Activated naive CD4-positive, alpha-beta T cell (primary cell): ENCODE measurements around the gene MNAT1.
"Not testable (repeated sequence)": the region's sequence is repeated elsewhere in the genome, so short reads cannot be mapped to it uniquely, and the experiment has no call there.

Experiments used
- DNase-seq, 4 experiments: peaks; one replicate each; lab custom pipeline; 2025; lab: John Stamatoyannopoulos, UW

Gene MNAT1

DNA sequence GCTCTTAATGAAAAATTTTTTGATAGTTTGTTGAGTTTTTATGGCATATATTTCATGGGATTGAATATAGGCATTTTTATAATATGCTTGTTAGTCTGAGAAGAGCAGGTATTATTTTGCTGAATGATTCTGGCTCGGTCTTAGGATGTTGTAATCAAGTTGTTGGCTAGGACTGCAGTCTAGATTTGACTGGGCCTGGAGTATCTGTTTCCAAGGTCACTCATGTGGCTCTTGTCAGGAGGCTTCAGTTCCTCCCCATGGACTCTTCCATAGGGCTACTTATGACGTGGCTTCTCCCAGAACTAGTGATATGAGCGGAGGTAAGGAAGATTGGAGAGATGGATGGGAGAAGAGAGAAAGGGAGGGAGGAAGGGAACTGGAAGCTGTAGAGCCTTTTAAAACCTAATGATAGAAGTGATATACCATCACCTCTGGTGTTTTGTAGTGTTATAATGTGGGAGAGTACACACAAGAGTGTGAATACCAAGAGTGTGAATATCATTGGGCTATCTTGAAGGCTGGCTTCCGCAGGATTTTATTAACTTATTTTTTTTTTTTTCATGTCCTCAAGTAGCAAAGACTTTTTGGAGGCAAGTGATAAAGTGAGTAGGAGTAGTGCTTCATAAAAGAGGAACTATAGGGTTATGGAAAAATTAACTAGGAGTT lies 4.4 kb downstream of the MNAT1 start:
- no peak for DNase-seq

DNA sequence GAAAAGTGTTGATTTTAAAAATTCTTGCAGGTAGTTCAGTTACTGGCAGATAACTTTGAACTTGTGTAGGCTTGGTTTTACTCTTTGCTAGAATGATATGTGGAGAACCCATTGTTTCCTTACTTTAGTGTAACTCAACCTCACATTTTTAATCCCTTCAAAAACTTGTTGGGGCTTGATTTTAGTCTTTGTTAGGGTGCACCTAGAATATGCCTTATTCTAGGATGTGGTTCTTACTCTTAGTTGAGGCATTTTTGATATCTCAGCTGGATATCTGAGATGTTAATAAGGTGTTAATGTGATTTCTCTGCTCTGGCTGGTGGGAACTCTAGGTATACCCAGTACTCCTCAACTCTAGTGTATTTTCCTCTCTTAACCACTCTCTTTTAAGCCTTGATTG lies 10.0 kb downstream of the MNAT1 start:
- no peak for DNase-seq

DNA sequence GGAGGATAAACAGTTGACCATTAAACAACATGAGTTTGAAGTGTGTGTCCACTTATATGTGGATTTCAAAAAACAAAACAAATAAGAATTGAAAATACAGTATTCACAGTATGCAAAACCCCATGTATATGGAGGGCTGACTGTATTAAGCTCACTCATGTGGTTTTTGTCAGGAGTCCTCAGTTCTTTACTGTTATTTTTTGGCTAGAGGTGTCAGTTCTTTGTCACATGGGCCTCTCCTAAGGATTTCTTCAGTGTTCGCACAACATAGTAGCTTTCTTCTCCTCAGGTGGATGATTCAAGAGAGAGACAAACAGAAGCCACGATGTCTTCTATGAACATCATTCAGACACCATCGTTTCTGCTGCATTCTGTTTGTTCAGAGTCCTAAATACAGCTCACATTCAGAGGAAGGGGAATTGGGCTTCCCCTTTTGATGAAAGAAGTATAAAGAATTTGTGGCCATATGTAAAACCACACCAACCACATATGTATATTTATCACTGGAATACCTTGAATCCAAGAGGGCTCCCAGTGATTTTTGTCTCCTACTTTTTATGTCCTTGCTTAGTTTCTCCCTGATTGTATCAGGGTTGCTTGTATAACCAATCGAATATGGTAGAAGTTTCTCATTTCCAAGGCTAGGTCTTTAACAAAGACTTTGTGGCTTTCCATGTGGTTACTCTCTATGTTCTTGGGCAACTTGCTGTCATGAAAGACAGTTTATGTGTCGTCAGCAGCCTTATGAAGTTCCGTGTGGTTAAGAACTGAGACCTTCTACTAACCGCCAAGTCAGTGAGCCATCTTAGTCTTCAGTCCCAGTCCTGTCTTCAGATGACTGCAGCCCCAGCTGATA lies 18.9 kb downstream of the MNAT1 start:
- no peak for DNase-seq

DNA sequence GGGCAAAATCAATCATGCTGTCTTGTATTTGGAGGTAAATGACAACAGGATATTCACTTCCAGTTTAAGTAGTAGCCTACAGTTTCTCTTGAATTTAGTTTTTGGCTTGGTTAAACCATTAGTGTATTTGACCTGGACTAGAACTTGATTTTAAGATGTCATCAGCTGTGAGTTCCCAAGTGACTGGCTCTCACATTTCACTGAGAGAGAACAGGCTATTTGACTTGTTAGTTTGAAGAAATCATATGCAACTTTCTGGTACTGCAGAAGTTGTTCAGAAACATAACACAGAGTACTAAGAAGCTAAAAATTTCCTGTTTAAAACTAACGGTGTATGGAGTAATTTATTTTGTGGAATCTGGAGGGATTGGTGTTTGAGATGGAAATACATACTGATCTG lies 22.3 kb downstream of the MNAT1 start:
- no peak for DNase-seq

DNA sequence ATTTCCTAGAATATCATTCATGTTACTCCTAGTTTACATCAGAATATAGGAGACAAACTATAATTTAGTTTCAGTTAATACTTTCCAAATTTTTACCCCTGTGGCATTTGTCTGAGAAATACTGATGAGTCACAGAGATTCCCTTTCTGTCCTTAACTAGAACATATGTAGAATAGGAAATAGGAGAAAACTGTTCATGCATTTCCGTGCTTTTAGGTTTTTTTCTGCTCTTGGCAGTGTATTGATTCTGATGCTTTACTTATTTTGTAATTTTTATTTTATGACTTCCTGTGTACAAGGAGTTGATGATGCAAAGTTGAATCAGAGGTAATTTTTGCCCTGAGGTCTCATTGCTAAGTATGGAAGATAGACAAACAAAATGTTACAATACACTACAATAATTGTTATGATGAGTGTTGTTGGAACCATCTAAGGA lies 23.0 kb downstream of the MNAT1 start:
- no peak for DNase-seq

DNA sequence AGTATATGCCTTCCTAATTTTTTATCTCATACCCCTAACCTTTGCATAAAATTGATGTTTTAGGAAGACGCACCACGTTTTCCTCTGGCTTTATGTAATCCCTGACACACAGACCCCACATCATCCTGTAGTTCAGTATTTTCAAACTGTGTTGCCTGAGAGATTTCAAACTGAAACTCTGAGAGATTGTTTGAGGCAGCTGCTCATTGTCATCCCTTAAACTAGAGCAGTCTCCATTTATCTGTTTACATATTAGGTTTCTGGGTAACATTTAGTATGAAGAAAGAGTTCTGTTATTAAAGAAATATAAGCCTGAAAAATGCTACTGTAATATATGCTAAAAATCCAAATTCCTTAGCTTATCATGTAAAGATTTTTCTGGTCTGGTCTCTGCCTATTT lies 24.3 kb downstream of the MNAT1 start:
- no peak for DNase-seq

DNA sequence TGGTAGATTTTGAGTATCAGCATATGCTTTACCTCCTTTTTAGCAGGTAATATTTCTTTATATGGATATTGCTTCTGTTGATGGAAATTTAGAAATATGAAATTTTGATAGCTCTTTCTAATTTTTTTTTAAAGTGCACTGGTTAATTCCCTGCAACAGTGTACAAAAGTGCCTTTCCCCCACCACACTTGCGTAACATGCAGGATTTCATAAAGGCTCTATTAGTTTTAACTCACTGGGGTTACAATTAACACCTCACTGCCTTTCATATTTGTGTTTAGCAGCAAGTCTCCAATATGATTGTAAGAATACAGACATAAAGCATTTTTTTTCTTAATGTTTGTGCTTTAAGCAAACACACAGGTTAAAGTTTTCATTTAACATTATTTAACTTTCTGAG lies 25.6 kb downstream of the MNAT1 start:
- DNase-seq: no peak

DNA sequence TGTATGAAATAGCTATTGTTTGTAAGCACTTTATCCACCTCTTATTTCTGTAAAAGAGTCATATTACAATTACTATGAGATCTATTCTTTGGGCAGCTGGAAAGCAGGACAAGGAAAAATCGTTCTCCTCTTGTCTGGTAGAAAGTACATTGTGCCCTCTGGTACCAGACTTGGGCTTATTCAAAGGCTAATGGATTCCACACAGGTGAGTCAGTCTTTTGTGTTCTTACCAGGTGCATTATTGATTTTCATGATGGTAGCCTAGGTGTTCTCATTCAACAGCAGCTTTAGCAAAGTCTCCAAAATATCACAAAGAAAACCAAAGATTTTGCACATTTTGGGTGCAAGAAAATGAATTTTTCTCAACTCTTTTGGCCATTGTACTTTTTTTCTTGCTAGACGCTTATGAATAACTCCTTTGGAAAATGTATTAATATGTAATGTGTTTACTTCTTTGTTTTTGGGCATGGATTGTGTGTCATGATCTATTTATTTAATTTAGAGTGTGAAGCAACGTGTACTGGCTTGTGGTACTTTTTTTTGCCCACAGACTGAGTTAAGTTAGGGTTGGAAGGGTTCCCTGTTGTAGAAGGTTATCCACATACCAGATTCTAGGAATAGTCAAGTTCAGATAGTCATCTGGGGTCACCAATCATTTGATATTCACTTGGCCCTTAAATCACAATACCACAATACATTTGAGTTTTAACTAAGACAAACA lies 26.2 kb downstream of the MNAT1 start:
- DNase-seq: no peak

DNA sequence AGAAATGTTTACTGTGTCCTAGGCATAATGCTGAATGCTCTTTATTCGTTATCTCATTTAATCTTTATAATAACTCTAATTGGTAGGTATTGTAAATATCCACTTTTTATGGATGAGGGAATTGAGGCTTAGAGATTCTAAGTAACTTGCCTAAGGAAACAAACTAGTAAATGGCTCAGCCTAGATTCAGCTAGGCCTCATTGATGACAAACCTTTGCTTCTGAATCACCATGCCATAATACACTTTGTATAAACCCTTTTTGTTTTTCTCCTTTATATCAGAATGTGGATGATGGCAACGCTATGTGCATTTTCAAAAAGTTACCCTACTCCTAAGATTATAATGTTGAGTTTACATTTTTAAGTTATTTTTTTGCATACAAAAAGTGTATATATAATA lies 34.0 kb downstream of the MNAT1 start:
- no peak for DNase-seq

DNA sequence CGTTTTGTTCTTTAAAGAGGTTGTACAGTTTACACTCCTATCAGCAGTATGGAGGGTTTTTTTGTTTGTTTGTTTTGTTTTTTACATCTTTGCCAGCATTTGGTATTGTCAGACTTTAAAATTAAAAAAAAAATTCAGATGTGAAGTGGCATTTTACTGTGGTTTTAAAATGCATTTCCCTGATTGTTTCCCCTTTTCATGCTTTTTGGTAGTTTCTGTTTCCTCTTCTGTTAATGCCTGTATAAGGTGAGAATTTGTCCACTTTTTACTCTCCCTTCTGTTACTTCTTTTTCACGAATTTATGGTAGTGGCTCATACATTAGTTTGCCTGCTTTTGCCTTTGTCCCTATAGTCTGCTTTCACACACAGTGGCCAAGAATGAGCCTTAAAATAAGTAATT lies 36.6 kb downstream of the MNAT1 start:
- no peak for DNase-seq

DNA sequence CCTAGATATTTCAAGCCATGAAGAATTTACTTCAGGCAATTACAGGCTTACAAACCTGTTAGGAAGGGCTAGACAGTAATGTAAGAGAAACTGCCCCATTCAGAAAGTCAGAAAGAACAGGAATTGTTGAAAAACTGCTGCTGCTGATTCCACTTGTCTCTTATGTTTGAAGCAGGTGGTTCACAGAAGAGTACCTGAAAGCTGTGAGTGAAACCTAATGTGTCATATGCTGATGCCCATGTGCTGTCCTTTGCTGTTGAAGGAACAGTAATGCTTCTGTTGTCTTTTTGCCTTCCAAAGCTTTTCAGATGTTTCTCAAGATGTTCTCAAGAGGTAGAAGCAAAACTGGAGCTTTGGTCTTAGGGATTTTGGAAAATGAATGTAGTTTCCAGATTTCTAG lies 39.0 kb downstream of the MNAT1 start:
- no peak for DNase-seq

DNA sequence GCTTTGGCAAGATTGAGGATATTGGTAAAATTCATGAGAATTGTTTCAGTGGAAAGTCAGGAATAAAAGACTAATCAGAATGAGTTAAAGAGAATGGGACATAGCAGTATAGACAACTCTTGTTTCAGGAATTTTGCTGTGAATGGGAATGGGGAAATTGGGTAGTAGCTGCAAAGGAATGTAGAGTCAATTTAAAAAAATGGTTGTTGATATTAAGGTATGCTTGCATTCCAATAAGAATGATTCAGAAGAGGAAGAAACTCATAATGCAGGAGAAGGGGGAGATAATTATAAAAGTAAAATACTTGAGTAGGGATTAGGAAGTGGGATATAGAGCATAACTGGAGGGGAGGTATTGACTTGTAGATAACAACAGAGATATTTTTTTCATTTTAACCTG lies 40.7 kb downstream of the MNAT1 start:
- DNase-seq: no peak

DNA sequence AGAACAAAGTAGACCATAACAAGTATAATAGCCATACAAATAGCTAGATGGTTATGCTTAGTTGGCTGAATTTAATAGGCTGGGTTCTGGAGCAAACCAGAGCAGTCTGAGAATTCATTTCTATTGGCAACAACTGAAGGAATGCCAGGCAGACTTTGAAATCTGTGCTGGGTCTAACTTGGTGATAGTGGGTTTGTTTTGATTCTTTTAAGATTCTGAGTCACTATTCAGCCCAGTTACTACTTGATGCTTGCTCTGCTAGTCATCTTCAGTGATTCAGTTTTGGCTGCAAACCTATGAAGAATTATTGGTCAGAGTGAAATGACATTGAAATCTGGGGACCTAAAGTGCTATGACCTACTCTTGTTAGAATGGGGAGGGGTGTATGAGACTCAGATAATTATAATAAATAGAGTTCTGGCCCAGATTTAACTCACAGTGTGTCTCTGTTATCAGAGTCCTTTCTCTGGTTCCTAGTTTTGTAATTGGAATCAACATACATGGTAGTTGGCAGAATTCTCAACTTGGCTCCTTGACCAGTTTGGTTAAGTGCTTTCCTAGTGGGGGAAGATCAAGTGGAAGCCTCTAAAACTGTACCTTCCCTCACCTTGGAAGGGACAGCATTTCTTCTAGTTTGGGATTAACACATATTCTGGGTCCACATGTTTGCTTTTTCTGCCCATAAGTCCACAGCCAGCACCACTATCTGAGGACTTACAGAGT lies 43.5 kb downstream of the MNAT1 start:
- DNase-seq: no peak

DNA sequence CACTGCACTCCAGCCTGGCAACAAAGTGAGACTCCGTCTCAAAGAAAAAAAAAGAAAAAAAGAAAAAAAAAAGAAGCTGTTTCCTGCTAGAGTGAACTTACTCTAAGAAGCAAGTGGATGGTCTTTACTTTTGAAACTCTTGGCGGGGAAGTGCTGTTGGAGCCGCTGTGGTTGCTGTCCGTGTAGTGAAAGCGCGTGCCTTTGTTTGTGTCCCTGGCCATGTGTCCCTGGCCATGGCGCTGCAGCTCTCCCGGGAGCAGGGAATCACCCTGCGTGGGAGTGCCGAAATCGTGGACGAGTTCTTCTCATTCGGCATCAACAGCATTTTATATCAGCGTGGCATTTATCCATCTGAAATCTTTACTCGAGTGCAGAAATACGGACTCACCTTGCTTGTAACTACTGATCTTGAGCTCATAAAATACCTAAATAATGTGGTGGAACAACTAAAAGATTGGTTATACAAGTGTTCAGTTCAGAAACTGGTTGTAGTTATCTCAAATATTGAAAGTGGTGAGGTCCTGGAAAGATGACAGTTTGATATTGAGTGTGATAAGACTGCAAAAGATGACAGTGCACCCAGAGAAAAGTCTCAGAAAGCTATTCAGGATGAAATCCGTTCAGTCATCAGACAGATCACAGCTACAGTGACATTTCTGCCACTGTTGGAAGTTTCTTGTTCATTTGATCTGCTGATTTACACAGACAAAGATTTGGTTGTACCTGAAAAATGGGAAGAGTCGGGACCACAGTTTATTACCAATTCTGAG lies 45.4 kb downstream of the MNAT1 start:
- not testable (repeated sequence) for DNase-seq

DNA sequence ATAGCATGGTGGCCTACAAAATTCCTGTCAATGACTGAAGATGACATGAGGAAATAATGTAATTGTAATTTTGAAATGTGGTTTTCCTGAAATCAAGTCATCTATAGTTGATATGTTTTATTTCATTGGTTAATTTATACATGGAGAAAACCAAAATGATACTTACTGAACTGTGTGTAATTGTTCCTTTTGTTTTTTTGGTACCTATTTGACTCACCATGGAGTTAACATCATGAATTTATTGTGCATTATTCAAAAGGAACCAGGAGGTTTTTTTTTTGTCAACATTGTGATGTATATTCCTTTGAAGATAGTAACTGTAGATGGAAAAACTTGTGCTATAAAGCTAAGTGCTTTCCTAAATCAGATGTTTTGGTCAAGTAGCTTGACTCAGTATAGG lies 46.0 kb downstream of the MNAT1 start:
- not testable (repeated sequence) for DNase-seq

DNA sequence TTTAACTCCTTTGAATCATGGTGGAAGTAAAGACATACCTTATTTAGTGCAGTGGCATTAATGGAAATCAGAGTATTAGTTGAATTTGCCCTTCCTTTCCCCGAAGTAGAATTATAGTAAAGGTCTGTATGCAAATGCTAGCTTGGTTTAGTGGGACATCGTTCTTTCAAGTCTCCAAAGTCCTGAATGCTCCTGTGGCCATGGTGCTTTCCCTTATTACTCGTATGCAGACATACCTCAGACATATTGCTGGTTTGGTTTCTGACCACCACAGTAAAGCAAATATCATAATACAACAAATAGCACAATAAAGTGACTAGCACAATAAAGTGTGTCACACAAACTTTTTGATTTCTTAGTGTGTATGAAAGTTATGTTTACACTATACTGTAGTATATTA lies 52.3 kb downstream of the MNAT1 start:
- no peak for DNase-seq

DNA sequence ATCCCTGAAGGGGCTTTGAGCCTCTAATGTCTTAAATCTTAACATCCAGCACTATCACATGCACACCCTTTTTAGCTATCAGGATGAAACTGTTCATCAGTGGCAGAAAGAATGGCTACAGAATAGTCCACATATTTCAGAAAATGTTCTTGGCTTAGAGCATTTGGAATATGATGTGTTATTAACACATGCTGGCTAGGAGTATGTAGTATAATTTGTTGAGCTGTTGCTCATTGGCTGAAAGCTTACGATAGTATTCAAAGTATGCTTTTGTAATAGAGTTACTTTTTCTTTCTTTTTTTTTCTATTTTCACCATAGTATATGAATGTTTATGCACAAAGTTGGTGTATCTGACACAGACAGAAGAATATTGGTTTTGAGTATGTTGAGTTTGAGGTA lies 55.1 kb downstream of the MNAT1 start:
- DNase-seq: no peak

DNA sequence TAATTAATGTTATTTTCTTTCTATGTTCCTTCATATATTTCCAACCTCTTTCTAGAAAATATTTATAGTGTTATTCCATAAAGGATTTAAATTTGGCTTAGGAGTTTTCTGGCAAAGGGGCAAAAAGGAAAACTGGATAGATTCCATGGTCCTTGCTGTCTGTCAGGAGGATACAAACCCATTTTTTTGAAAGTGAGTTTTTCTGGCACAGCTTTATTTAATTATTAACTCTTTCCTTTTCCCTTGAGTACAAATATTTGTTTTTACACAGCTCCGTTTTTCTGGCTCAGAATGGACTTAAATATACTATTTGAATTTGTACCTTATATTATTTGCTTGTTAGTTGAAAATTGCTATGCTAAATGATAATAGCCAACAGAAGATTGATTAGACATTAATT lies 56.3 kb downstream of the MNAT1 start:
- no peak for DNase-seq

DNA sequence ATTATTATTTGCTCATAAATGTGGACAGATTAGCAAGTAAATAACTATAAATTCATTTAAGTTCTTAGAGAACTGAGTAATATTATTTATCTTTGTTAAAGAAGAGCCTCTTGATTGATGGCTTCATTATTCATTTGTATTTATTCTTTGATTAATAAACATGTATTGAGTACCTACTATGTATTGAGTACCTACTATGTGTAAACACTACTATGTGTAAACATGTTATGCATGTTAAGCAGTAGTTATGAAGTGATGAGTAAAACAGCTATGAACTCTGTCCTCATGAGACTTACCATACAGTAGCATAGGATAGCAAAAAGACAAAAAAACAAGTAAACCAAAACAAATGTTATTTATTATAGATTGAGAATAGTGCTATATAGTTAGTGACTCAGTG lies 61.9 kb downstream of the MNAT1 start:
- no peak for DNase-seq

DNA sequence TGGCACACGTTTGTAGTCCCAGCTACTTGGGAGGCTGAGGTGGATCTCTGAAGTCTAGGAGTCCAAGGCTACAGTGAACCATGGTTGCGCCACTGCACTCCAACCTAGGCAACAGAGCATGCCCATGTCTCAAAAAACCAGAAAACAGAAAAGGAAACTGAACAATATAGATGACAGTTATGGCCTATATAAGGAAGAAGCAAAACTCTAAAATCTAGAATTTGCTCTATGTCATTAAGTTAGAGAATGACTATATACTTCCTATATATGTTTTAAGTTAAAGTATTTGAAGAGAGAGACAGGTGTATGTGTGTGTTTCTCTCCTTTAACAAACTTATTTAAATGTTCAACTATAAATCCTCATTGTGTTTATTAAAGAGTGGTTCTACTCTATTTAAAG lies 65.8 kb downstream of the MNAT1 start:
- DNase-seq: no peak

DNA sequence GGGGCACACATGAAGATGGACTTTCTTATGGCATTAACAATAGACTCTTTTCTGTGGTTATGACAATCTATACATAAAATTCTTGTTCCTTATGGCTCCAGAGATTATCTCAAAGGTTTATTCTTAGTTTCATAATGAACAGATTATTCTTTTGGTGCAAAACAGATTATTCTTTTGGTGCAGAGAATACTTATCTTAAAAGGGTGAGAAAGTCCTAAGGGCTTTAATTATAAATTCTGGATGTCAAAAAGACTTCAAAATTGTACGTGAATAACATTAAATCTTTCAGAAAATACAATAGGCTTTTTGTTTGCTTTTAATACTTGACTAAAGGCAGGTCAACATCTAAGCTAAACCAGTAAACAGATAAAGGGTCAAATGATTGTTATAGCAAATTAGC lies 69.3 kb downstream of the MNAT1 start:
- no peak for DNase-seq
